Gastroesophageal sphincter (tissue), 4 donors: Measurements from ENCODE around the gene CHAC1. TPM values are rescaled to one million over a fixed set of nuclear protein-coding genes. Genes with fewer than 3 reads are reported as not detected.

Experiments used
- ATAC-seq: fragments of 150-250 bp; one replicate; pipeline ENCODE4 v1.9.1; 2016; ENCODE audit warnings: mild to moderate bottlenecking, moderate library complexity
- H3K27ac ChIP-seq, 4 donors: fragments of 200-600 bp; sonication (generic) in 3 of 4; 1 replicate in 3 of 4; 2 replicates in 1 of 4; pipeline ENCODE4 v1.5.1; 2016 to 2019
- H3K27me3 ChIP-seq: fragments of 200-600 bp; sonication (generic); one replicate; pipeline ENCODE4 v1.5.1; 2019
- H3K36me3 ChIP-seq, 2 donors: fragments of 200-600 bp; sonication (generic); one replicate each; pipeline ENCODE4 v1.5.1; 2019; ENCODE audit warnings: control low read depth in 1 of 2
- H3K4me1 ChIP-seq, 3 donors: fragments of 200-600 bp; sonication (generic); 1 replicate in 2 of 3; 2 replicates in 1 of 3; pipeline ENCODE4 v1.5.1; 2016 to 2019; ENCODE audit warnings: control low read depth in 2 of 3
- H3K4me3 ChIP-seq, 2 donors: fragments of 200-600 bp; sonication (generic); one replicate each; pipeline ENCODE4 v1.5.1; 2019; ENCODE audit warnings: mild to moderate bottlenecking in 1 of 2, moderate library complexity in 1 of 2
- H3K9me3 ChIP-seq, 3 donors: fragments of 200-600 bp; sonication (generic); one replicate each; pipeline ENCODE4 v1.5.1; 2017 to 2019; ENCODE audit warnings: control low read depth in 2 of 3
- EP300 ChIP-seq: sonication (generic); formaldehyde crosslinking; IDR thresholded peaks from one replicate; pipeline ENCODE4 v1.6.1; 2017; ENCODE audit warnings: antibody characterized with exemption, mild to moderate bottlenecking
- POLR2A ChIP-seq, 2 donors: fragments of 450-650 bp; IDR thresholded peaks; one replicate each; pipeline ENCODE4 v1.6.1; 2017; ENCODE audit warnings: antibody characterized with exemption in 2 of 2, mild to moderate bottlenecking in 2 of 2, moderate library complexity in 1 of 2
- POLR2AphosphoS5 ChIP-seq: sonication (generic); formaldehyde crosslinking; IDR thresholded peaks from one replicate; pipeline ENCODE4 v1.6.1; 2017; ENCODE audit warnings: antibody characterized with exemption
- WGBS, 2 donors: methylation state at CpG; one replicate each; pipeline ENCODE4 v1.1.5; 2018; ENCODE audit warnings: low coverage in 1 of 2; 5-methylcytosine and 5-hydroxymethylcytosine counted together
- total RNA-seq, 4 donors: library from RNA; depleted of rRNA; stranded (reverse); fragments of >200 nt; gene quantifications; one replicate each; pipeline ENCODE4 v1.1.0, GENCODE V29; 2016
- TF ChIP-seq, protein P1 (sequence below), 4 experiments: fragments of 200-600 bp in 2 of 4; fragments of 450-650 bp in 2 of 4; sonication (generic) in 1 of 4; IDR thresholded peaks; one replicate each; pipeline ENCODE4 v1.5.1; 2017 to 2019; ENCODE audit warnings: antibody characterized with exemption in 4 of 4, mild to moderate bottlenecking in 2 of 4, moderate library complexity in 2 of 4

The CHAC1 gene
- total RNA-seq, 4 donors from 2014 or later = 0.54 to 1.8 (median 1.5) TPM

DNA sequence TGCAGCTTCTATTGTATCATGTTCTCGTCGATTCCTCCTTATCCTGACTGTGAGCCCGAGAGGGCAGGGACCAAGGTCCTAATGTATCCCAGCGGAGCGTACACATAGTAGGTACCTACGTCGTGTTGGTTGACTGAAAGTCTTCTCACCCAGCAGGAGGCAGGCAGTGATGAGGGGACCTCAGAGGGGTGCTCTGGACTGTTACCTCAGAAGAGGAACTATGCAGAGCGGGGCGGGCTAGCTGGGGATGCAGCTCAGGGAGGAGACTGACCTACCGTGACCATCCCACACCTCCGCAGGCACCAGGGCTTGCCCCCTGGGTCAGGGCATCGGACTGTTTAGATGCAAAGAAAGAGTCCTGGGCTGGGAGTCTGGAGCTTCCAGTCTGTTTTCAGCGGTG, 11.4 kb downstream of the CHAC1 start:
- H3K9me3 ChIP-seq = no peaks in the 10 kb centered on the region
- 61 to 80% methylated on average over 4 to 5 of the region's 13 CpGs for WGBS, 2 donors
- H3K4me1 ChIP-seq = no peaks in the 10 kb centered on the region
- no peaks in the 10 kb centered on the region for H3K36me3 ChIP-seq
- no peaks in the 10 kb centered on the region for H3K27me3 ChIP-seq
- no peak overlapping the region for H3K4me3 ChIP-seq
- H3K27ac ChIP-seq = no peak overlapping the region
- ATAC-seq = no peak
- no peak for TF ChIP-seq POLR2A (IDR thresholded peaks at IDR 0.05)
- TF ChIP-seq POLR2AphosphoS5 = no peak
- no peak for TF ChIP-seq EP300
- TF ChIP-seq, protein P1, sequence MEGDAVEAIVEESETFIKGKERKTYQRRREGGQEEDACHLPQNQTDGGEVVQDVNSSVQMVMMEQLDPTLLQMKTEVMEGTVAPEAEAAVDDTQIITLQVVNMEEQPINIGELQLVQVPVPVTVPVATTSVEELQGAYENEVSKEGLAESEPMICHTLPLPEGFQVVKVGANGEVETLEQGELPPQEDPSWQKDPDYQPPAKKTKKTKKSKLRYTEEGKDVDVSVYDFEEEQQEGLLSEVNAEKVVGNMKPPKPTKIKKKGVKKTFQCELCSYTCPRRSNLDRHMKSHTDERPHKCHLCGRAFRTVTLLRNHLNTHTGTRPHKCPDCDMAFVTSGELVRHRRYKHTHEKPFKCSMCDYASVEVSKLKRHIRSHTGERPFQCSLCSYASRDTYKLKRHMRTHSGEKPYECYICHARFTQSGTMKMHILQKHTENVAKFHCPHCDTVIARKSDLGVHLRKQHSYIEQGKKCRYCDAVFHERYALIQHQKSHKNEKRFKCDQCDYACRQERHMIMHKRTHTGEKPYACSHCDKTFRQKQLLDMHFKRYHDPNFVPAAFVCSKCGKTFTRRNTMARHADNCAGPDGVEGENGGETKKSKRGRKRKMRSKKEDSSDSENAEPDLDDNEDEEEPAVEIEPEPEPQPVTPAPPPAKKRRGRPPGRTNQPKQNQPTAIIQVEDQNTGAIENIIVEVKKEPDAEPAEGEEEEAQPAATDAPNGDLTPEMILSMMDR (IDR thresholded peaks at IDR 0.05) = no peak

DNA sequence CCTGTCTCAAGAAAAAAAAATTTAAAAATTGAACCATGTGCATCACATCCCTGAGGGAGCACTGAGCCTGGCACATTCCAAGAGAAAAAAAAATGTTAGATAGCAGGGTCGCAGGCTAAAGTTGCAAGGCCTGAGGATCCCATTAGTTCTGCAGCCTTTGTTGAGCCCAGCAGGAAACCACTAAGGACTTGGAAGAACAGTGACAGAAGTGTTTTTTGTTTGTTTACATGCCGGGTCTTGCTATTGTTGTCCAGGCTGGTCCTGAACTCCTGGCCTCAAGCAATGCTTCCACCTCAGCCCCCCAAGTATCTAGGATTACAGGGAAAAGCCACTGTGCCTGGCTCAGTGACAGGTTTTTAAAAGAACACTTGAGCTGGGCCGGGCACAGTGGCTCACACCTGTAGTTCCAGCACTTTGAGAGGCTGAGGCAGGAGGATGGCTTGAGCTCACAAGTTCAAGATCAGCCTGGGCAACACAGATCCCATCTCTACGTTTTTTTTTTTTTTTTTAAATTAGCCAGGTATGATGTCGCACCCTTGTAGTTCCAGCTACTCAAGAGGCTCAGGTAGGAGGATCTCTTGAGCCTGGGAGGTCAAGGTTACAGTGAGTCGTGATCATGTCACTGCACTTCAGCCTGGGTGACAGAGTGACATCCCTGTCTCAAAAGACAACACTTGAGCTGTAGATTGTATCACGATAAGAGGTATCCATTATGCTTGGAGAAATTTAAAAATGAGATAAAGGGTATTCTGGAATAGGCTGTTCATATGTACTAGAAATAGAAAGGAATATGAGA, 15.2 kb downstream of the CHAC1 start:
- H3K9me3 ChIP-seq = no peaks in the 10 kb centered on the region
- 66 to 79% methylated on average over 4 to 7 of the region's 7 CpGs for WGBS, 2 donors
- no peaks in the 10 kb centered on the region for H3K27me3 ChIP-seq
- no peaks in the 10 kb centered on the region for H3K4me1 ChIP-seq
- H3K36me3 ChIP-seq = no peaks in the 10 kb centered on the region
- no peak overlapping the region for H3K4me3 ChIP-seq
- TF ChIP-seq, protein P1 (IDR thresholded peaks at IDR 0.05) = no peak
- TF ChIP-seq EP300 (no peak), POLR2A (IDR thresholded peaks at IDR 0.05) (no peak), POLR2AphosphoS5 (no peak)
- no peak for ATAC-seq
- no peak overlapping the region for H3K27ac ChIP-seq

DNA sequence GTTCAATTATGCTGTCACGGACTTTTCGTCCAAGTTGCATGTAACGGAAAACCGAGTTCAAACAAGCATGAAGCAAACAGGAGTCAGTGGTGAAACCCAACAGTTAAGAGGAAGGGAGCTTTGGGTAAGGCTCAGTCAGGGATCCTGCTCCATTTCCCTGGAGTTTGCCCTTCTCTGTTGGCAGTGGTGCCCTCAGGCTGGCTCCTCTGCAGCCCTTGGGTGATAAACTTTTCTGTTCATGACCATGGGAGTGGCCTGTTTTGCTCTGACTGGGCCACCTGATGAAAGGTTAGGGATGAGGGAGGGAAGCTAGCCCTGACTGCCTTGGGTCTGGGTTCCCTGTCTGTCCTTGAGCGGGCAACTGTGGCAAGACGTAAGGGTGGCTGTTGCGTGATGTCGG, 16.1 kb downstream of the CHAC1 start:
- TF ChIP-seq POLR2AphosphoS5 (no peak), EP300 (no peak), POLR2A (IDR thresholded peaks at IDR 0.05) (no peak)
- TF ChIP-seq, protein P1 (IDR thresholded peaks at IDR 0.05) = no peak
- ATAC-seq = no peak
- Histone ChIP-seq H3K4me1 (no peaks in the 10 kb centered on the region), H3K4me3 (no peak overlapping the region), H3K27me3 (no peaks in the 10 kb centered on the region), H3K9me3 (no peaks in the 10 kb centered on the region), H3K27ac (no peak overlapping the region), H3K36me3 (no peaks in the 10 kb centered on the region)
- 87% methylated on average over 4 of the region's 8 CpGs; no CpG with 5 or more reads in 1 of the 2 donors for WGBS, 2 donors

DNA sequence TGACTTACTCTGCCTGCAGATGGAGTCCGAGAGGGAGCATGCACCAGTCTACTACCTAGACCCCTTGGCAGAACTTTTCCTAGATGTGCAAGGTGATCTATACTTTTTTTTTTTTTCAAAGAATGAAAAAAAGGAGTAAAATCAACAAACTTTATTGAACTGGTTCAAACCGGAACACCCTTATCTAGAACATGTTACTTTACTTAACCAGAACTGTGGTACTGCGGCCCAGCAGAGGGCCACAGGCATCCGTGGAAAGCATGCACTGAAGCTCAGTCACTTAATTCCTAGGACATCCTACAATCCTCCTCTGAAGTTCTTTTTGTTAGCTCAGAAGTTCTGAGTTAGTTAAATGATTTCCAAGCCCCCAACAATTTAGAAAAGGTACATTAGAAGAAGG, 21.6 kb downstream of the CHAC1 start:
- 74 to 87% methylated on average over 3 to 4 of the region's 4 CpGs for WGBS, 2 donors

More for the DNA sequence above, 21.6 kb downstream of the CHAC1 start:
- TF ChIP-seq, protein P1 (IDR thresholded peaks at IDR 0.05) = no peak
- TF ChIP-seq POLR2AphosphoS5 = no peak
- TF ChIP-seq POLR2A (IDR thresholded peaks at IDR 0.05) = no peak
- TF ChIP-seq EP300 = no peak
- no peaks in the 10 kb centered on the region for H3K4me1 ChIP-seq
- no peak for ATAC-seq
- peaks cover 0 to 45% of the 10 kb centered on the region in 2 donors for H3K36me3 ChIP-seq
- no peak overlapping the region for H3K27ac ChIP-seq
- no peak overlapping the region for H3K4me3 ChIP-seq
- H3K27me3 ChIP-seq = no peaks in the 10 kb centered on the region
- H3K9me3 ChIP-seq = no peaks in the 10 kb centered on the region
